Suprapubic skin (tissue), 4 donors: ENCODE measurements around the gene POR.

Experiments
- EP300 ChIP-seq: sonication (generic); formaldehyde crosslinking; IDR thresholded peaks from one replicate; pipeline ENCODE4 v1.6.1; 2017; ENCODE audit warnings: antibody characterized with exemption
- POLR2A ChIP-seq, 2 donors: fragments of 450-650 bp; IDR thresholded peaks; one replicate each; pipeline ENCODE4 v1.6.1; 2017; ENCODE audit warnings: antibody characterized with exemption in 2 of 2, mild to moderate bottlenecking in 2 of 2, moderate library complexity in 2 of 2
- POLR2AphosphoS5 ChIP-seq, 3 donors: sonication (generic); formaldehyde crosslinking; IDR thresholded peaks; one replicate each; pipeline ENCODE4 v1.6.1; 2017; ENCODE audit warnings: antibody characterized with exemption in 3 of 3
- TF ChIP-seq, protein P1 (sequence below), 2 donors: fragments of 200-600 bp in 1 of 2; fragments of 450-650 bp in 1 of 2; sonication (generic) in 1 of 2; IDR thresholded peaks; one replicate each; pipeline ENCODE4 v1.5.1; 2016 to 2019; ENCODE audit warnings: antibody characterized with exemption in 2 of 2, mild to moderate bottlenecking in 1 of 2, moderate library complexity in 1 of 2

DNA sequence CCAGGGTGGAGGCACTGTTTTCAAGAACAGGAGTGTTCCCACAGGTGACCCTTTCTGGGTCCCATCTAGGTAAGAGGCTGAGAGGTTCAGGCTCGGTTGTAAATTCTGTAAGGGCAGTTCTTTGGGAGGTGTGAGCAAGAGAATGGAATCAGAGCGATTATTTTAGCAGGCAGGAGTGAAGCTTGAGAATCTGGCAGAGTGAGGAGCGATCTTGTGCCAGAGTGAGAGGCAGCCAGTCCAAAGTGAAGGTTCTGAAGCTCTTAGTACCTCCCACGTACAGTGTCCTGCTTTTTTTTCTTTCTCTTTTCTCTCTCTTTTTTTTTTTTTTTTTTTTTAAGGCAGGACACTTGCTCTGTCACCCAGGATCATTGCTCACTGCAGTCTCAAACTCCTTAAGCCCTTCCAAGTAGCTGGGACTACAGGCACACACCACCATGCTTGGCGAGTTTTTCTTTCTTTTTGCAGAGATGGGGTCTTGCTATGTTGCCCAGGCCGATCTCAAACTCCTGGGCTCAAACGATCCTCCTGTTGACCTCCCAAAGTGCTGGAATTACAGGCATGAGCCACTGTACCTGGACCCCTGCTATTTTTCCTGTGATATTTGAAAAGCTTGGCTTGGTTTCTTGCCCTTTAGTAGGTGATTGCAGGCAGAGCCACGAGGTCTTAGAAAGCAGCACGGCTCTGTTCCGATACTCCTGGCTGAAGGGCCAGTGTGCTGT is 10.9 kb downstream of the POR start:
- TF ChIP-seq, protein P1, sequence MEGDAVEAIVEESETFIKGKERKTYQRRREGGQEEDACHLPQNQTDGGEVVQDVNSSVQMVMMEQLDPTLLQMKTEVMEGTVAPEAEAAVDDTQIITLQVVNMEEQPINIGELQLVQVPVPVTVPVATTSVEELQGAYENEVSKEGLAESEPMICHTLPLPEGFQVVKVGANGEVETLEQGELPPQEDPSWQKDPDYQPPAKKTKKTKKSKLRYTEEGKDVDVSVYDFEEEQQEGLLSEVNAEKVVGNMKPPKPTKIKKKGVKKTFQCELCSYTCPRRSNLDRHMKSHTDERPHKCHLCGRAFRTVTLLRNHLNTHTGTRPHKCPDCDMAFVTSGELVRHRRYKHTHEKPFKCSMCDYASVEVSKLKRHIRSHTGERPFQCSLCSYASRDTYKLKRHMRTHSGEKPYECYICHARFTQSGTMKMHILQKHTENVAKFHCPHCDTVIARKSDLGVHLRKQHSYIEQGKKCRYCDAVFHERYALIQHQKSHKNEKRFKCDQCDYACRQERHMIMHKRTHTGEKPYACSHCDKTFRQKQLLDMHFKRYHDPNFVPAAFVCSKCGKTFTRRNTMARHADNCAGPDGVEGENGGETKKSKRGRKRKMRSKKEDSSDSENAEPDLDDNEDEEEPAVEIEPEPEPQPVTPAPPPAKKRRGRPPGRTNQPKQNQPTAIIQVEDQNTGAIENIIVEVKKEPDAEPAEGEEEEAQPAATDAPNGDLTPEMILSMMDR (IDR thresholded peaks at IDR 0.05), result no peak
- TF ChIP-seq POLR2A (IDR thresholded peaks at IDR 0.05), result no peak
- TF ChIP-seq POLR2AphosphoS5 (IDR thresholded peaks at IDR 0.05), result no peak
- TF ChIP-seq EP300, result no peak
